Trophoblast cell (in vitro differentiated cells and primary cell): ENCODE data around the gene LZTS3.

Experiments used
- DNase-seq, 2 donors: peaks; one replicate each; pipeline ENCODE4 v3.0.0-alpha.2; 2016
- H2AFZ ChIP-seq: 2 replicates; pipeline ENCODE4 v1.6.1; 2013; ENCODE audit warnings: low read length, moderate library complexity, mild to moderate bottlenecking; ENCODE audit not compliant: insufficient read depth, poor library complexity
- H2AK5ac ChIP-seq: 2 replicates; pipeline ENCODE4 v1.6.1; 2013; ENCODE audit warnings: mild to moderate bottlenecking, low read length
- H2BK120ac ChIP-seq: 2 replicates; pipeline ENCODE4 v1.6.1; 2013; ENCODE audit warnings: low read length, mild to moderate bottlenecking, moderate library complexity; ENCODE audit not compliant: insufficient read depth, poor library complexity
- H2BK12ac ChIP-seq: 2 replicates; pipeline ENCODE4 v1.6.1; 2013; ENCODE audit warnings: mild to moderate bottlenecking, low read length, moderate library complexity
- H2BK5ac ChIP-seq: 2 replicates; pipeline ENCODE4 v1.6.1; 2013; ENCODE audit warnings: low read length, low read depth, moderate library complexity, mild to moderate bottlenecking; ENCODE audit not compliant: poor library complexity
- H3K14ac ChIP-seq: 2 replicates; pipeline ENCODE4 v1.6.1; 2013; ENCODE audit warnings: mild to moderate bottlenecking, low read length
- H3K18ac ChIP-seq: 2 replicates; pipeline ENCODE4 v1.6.1; 2013; ENCODE audit warnings: mild to moderate bottlenecking, low read length
- H3K23ac ChIP-seq: 2 replicates; pipeline ENCODE4 v1.6.1; 2013; ENCODE audit warnings: low read length
- H3K27ac ChIP-seq: 2 replicates; pipeline ENCODE4 v1.5.1; 2013; ENCODE audit warnings: low read depth, mild to moderate bottlenecking, inconsistent platforms, low read length, moderate library complexity
- H3K27me3 ChIP-seq: 2 replicates; pipeline ENCODE4 v1.6.1; 2013; ENCODE audit warnings: inconsistent platforms, mild to moderate bottlenecking, low read length, moderate library complexity; ENCODE audit not compliant: insufficient read depth
- H3K36me3 ChIP-seq, 2 experiments: 1 replicate in 1 of 2; 2 replicates in 1 of 2; pipeline ENCODE4 v1.6.1; 2013; ENCODE audit warnings: low read length in 2 of 2, mild to moderate bottlenecking in 2 of 2, moderate library complexity in 1 of 2; ENCODE audit not compliant: insufficient read depth in 2 of 2, control insufficient read depth in 1 of 2
- H3K4ac ChIP-seq: 2 replicates; pipeline ENCODE4 v1.6.1; 2013; ENCODE audit warnings: low read depth, mild to moderate bottlenecking, low read length, moderate library complexity
- H3K4me1 ChIP-seq, 2 experiments: 1 replicate in 1 of 2; 2 replicates in 1 of 2; pipeline ENCODE4 v1.6.1; 2013; ENCODE audit warnings: low read length in 2 of 2, mild to moderate bottlenecking in 2 of 2, moderate library complexity in 1 of 2; ENCODE audit not compliant: insufficient read depth in 2 of 2, control insufficient read depth in 1 of 2
- H3K4me2 ChIP-seq: 2 replicates; pipeline ENCODE4 v1.6.1; 2013; ENCODE audit warnings: inconsistent platforms, mild to moderate bottlenecking, low read length, moderate library complexity
- H3K4me3 ChIP-seq: 2 replicates; pipeline ENCODE4 v1.5.1; 2013; ENCODE audit warnings: mild to moderate bottlenecking, low read depth, low read length, inconsistent platforms
- H3K79me1 ChIP-seq: one replicate; pipeline ENCODE4 v1.6.1; 2013; ENCODE audit warnings: low read length
- H3K79me2 ChIP-seq: 2 replicates; pipeline ENCODE4 v1.6.1; 2013; ENCODE audit warnings: low read length, mild to moderate bottlenecking; ENCODE audit not compliant: control insufficient read depth, insufficient read depth, poor library complexity
- H3K9ac ChIP-seq: 2 replicates; pipeline ENCODE4 v1.6.1; 2013; ENCODE audit warnings: mild to moderate bottlenecking, low read length
- H3K9me3 ChIP-seq: 2 replicates; pipeline ENCODE4 v1.6.1; 2013; ENCODE audit warnings: low read depth, mild to moderate bottlenecking, control low read depth, inconsistent platforms, low read length; ENCODE audit not compliant: insufficient read depth
- H4K12ac ChIP-seq: 2 replicates; pipeline ENCODE4 v1.6.1; 2013; ENCODE audit warnings: low read depth, mild to moderate bottlenecking, low read length, moderate library complexity
- H4K8ac ChIP-seq: 2 replicates; pipeline ENCODE4 v1.6.1; 2013; ENCODE audit warnings: low read depth, mild to moderate bottlenecking, low read length, moderate library complexity
- H4K91ac ChIP-seq: one replicate; pipeline ENCODE4 v1.6.1; 2013; ENCODE audit warnings: low read depth, mild to moderate bottlenecking, low read length, moderate library complexity
- WGBS: extraction: QIAGEN DNeasy Blood & Tissue Kit; methylation state at CpG from one replicate; pipeline ENCODE4 v1.1.7; 2013; ENCODE audit warnings: missing lambda C conversion rate; ENCODE audit not compliant: insufficient read length, insufficient coverage; ENCODE audit errors: extremely low coverage; 5-methylcytosine and 5-hydroxymethylcytosine counted together

The LZTS3 gene

DNA sequence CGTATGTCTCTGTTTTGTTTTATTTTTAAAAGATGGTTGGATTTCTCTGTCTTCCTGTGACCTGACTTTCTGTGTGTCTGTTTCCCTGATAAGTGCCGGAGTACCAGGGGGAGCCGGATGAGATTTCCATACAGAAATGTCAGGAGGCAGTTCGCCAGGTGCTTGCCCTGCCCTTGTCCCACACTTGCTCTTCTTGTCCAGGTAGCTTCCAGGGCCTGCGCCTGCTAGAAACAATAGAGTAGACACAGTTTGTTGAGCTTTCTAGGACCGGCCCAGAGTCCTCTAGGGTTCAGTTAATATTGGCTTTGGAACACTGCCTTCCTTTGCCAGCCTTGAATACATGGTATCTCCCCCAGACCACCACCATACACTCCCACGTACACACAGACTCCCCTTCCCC is 39.9 kb upstream of the LZTS3 start:
- Histone ChIP-seq H3K23ac (no peak overlapping the region), H3K27ac (no peak overlapping the region), H4K12ac (no peak overlapping the region), H3K14ac (no peak overlapping the region), H3K18ac (no peak overlapping the region), H3K79me1 (peaks cover 11% of the 10 kb centered on the region), H2AFZ (no peak overlapping the region), H3K4me1 (peaks cover 11 to 12% of the 10 kb centered on the region in 2 experiments), H3K4ac (no peak overlapping the region), H3K4me2 (no peak overlapping the region), H4K91ac (no peak overlapping the region), H2BK120ac (no peak overlapping the region), H3K36me3 (peaks cover 20% of the 10 kb centered on the region in 2 experiments), H3K27me3 (no peaks in the 10 kb centered on the region), H3K9me3 (no peaks in the 10 kb centered on the region), H2BK5ac (no peak overlapping the region), H4K8ac (no peak overlapping the region), H3K9ac (no peak overlapping the region), H2BK12ac (no peak overlapping the region), H3K4me3 (no peak overlapping the region), H2AK5ac (no peak overlapping the region), H3K79me2 (peaks cover 13% of the 10 kb centered on the region)
- DNase-seq = no peak
- WGBS = no CpG with 5 or more reads among the region's 7 CpGs

DNA sequence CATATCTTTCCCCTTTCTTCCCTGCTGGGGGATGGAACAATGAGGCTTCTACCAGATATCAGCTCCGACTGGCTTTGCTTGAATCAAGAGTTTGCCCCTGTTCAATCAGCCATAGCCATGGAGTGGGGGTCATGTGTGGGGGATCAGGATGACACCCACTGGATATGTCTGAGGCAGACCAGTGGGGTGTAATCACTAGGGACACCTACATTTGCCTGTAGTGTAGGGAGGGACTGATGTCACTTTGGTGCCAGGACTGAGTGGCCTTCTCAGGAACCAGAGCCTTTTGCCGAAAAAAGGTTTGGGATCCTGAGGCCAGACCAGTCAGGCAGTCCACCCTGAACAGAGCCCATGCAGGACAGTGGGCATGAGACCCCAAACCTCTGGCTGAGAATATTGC is 37.0 kb upstream of the LZTS3 start:
- H3K79me1 ChIP-seq = peaks cover 11% of the 10 kb centered on the region
- peaks cover 12 to 17% of the 10 kb centered on the region in 2 experiments for H3K36me3 ChIP-seq
- H2AFZ ChIP-seq = no peak overlapping the region
- H3K23ac ChIP-seq = no peak overlapping the region
- H3K14ac ChIP-seq = no peak overlapping the region
- H3K4me1 ChIP-seq = peaks cover 11 to 12% of the 10 kb centered on the region in 2 experiments
- peak overlapping the region; percentile 93 for H3K4me2 ChIP-seq
- H3K9me3 ChIP-seq = no peaks in the 10 kb centered on the region
- H4K91ac ChIP-seq = no peak overlapping the region
- no peak overlapping the region for H4K12ac ChIP-seq
- WGBS = no CpG with 5 or more reads among the region's 2 CpGs
- H2BK12ac ChIP-seq = no peak overlapping the region
- H4K8ac ChIP-seq = no peak overlapping the region
- H3K27me3 ChIP-seq = no peaks in the 10 kb centered on the region
- no peak overlapping the region for H3K18ac ChIP-seq
- H3K4me3 ChIP-seq = no peak overlapping the region
- H3K9ac ChIP-seq = no peak overlapping the region
- no peak overlapping the region for H2BK5ac ChIP-seq
- DNase-seq = no peak
- H2BK120ac ChIP-seq = no peak overlapping the region
- peaks cover 13% of the 10 kb centered on the region for H3K79me2 ChIP-seq
- H3K27ac ChIP-seq = no peak overlapping the region
- H2AK5ac ChIP-seq = no peak overlapping the region
- H3K4ac ChIP-seq = peak overlapping the region; percentile 67

GRCh38 chr20:3209946-3210317 is 36.6 kb upstream of the LZTS3 start:
- Histone ChIP-seq H3K14ac (peak overlapping the region; percentile 77), H4K8ac (peak overlapping the region; percentile 98), H2AK5ac (peak overlapping the region; percentile 53), H3K23ac (no peak overlapping the region), H3K36me3 (peaks cover 11 to 13% of the 10 kb centered on the region in 2 experiments), H2BK5ac (peak overlapping the region; percentile 62), H3K9ac (peak overlapping the region; percentile 81), H3K18ac (peak overlapping the region; percentile 85), H2BK12ac (no peak overlapping the region), H3K79me2 (peaks cover 13% of the 10 kb centered on the region), H3K4ac (peak overlapping the region; percentile 67), H2BK120ac (no peak overlapping the region), H3K4me3 (peak overlapping the region; percentile 88), H3K79me1 (peaks cover 11% of the 10 kb centered on the region), H4K12ac (peak overlapping the region; percentile 79), H2AFZ (peak overlapping the region; percentile 64), H3K4me2 (peak overlapping the region; percentile 93), H3K27me3 (no peaks in the 10 kb centered on the region), H3K9me3 (no peaks in the 10 kb centered on the region), H3K27ac (no peak overlapping the region), H3K4me1 (peaks cover 11 to 12% of the 10 kb centered on the region in 2 experiments), H4K91ac (peak overlapping the region; percentile 88)
- no CpG with 5 or more reads among the region's 10 CpGs for WGBS
- peak in 1 of 2 donors; percentile 17 for DNase-seq

- Histone ChIP-seq H3K4me3 (peak within 1 kb of the TSS; percentile 88), H3K9ac (peak within 1 kb of the TSS; percentile 81), H3K4ac (peak within 1 kb of the TSS; percentile 71), H3K79me1 (peaks cover 11% of the 10 kb centered on the region), H4K91ac (peak within 1 kb of the TSS; percentile 88), H3K36me3 (peaks cover 10 to 11% of the 10 kb centered on the region in 2 experiments), H3K9me3 (no peaks in the 10 kb centered on the region), H3K18ac (peak within 1 kb of the TSS; percentile 85), H2BK5ac (peak within 1 kb of the TSS; percentile 62), H2AFZ (peak within 1 kb of the TSS; percentile 64), H2AK5ac (peak within 1 kb of the TSS; percentile 53), H2BK120ac (peak within 1 kb of the TSS; percentile 55), H3K27ac (peak within 1 kb of the TSS; percentile 13), H3K27me3 (no peaks in the 10 kb centered on the region), H4K12ac (peak within 1 kb of the TSS; percentile 79), H2BK12ac (no peak within 1 kb of the TSS), H3K79me2 (peaks cover 14% of the 10 kb centered on the region), H3K4me2 (peak within 1 kb of the TSS; percentile 93), H3K23ac (no peak within 1 kb of the TSS), H3K14ac (peak within 1 kb of the TSS; percentile 77), H4K8ac (peak within 1 kb of the TSS; percentile 98), H3K4me1 (peaks cover 11 to 12% of the 10 kb centered on the region in 2 experiments)
- whole genome bisulfite sequencing = no CpG with 5 or more reads among the region's 48 CpGs
- DNase-seq = peak; percentile 14 to 56
Observed at GRCh38 chr20:3209257-3209945, 36.1 kb upstream of the LZTS3 start, which contains the start of gene ITPA. Gene ITPA, plus strand, starts transcription at chr20:3209498. Its CDS starts 54 bp downstream, at chr20:3209552.
